Activated CD4-positive, alpha-beta T cell treated with anti-CD3 and anti-CD28 coated beads for 1 hour (primary cell): ENCODE results near the gene IQSEC2.

Source experiments
- DNase-seq: peaks from one replicate; pipeline ENCODE4 v3.0.0-alpha.2; 2020

Gene IQSEC2

GRCh38 chrX:53265771-53266574, 15.4 kb downstream of the IQSEC2 start:
- DNase-seq: no peak

DNA sequence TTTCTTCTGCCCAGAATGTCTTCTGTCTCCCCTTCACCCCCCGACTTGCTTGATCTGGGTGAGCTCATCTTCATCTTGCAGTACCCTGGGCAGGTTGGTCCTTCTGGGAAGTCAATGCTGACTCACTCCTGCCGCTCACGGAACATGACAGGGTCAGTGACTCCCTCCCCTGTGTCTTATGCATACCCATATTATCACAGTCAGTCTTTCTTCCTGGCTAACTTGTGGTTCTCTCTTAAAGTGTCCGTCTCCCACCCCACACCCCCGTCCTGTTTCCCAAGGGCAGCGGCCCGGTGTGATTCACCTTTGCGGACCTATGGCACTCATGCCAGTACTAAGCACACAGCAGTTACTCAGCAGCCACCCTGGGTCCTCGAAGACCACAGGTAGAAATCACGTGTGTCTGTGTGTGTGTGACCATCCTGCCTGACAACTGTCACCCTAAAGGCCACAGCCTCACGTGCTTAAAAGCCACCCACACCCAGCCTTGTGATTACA, 17.7 kb downstream of the IQSEC2 start:
- no peak for DNase-seq

DNA sequence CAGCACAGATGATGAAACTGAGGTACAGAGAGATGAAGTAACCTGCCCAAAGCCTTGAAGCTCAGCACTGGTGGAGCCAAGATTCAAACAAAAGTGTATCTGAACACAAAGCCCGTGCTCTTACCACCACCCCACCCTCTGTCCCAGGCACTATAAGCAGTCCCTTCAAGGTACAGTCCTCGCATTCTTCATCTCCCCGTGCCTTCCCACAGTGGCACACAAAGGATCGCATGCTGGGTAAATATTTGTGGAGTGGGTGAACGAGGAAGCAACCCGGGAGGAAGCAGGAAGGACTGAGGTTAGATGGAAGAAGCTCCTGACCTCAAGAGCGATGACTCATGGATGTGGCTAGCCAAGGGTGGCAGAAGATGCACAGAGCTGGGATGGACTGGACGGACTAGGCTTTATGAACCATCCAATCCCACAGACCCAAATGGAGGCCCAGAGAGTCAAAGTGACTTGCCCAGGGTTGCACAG, 18.4 kb downstream of the IQSEC2 start:
- DNase-seq: no peak

GRCh38 chrX:53262189-53262917, 19.0 kb downstream of the IQSEC2 start:
- DNase-seq: no peak

- DNase-seq: no peak
Measured at GRCh38 chrX:53261355-53261972, 19.9 kb downstream of the IQSEC2 start.

DNA sequence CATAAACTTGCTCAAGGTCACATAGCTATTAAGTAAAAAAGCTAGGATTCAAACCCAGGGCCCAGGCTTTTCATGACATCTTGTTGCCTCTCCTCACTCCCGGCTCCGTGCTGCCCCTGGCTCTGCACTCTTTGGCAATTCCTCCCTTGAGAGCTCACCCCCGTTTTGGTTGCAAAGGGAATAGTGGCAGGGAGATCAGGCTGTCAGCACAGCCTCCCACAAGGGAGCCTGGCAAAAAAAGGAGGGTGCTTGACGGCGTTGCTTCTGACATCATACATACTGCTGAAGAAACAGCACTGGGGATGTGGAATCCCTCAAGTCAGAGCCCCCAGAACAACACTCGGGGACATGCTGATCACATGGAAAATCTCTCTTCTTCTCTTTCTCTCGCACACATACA, 20.5 kb downstream of the IQSEC2 start:
- no peak for DNase-seq

- DNase-seq: no peak
Measured at GRCh38 chrX:53257670-53258423, 23.5 kb downstream of the IQSEC2 start.

GRCh38 chrX:53257166-53257565, 24.2 kb downstream of the IQSEC2 start:
- no peak for DNase-seq

DNA sequence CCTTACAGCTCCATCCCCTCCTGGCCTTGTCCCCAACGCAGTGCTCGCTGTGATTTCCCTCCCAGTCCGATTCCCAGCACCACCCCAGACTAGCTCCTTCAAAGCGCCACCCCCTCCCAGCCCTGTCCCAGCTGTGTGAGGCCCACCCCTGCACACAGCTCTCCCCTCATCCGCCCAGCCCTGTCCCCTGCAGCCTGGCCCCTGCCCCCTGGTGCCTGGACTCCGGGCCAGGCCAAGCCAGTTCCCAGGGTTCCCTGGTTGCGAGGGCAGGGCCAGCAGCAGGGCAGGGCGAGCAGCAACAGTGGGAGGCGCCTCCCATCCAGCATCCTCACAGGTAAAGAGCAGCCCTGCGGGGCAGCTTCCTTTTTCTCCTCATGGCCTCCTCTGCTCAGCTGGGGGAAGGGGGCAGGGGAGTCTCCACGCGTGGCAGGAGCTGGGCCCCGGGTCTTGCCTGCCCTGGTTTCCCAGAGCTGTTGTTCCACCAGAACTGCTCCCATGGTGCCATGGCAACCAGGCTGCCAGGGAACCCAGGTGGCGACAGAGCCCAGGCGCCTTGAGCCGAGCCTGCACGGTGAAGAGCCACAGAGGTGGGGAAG, 24.8 kb downstream of the IQSEC2 start:
- DNase-seq: no peak

DNA sequence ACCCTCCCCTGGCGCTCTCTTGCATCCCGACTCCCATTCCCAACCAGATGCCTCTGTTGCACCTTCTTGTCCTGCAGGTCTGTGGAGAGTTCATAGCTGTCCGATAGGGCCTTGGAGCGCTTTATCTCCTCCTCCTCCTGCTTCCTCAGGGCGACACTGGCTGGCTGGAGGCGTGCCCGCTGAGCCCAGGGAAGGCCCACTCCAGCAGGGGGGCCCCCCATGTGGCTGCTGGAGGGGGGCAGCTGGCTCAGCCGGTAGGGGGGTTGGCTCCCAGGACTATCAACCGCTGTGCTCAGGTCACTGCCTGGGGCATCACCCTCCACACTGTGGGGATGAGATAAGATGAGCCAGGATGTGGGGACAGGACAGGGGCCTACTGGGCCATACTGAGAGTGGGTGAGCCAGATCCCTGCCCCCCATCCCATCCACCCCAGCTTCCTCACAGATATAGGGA, 25.6 kb downstream of the IQSEC2 start:
- DNase-seq: no peak

GRCh38 chrX:53254570-53255461, 26.6 kb downstream of the IQSEC2 start:
- no peak for DNase-seq

DNA sequence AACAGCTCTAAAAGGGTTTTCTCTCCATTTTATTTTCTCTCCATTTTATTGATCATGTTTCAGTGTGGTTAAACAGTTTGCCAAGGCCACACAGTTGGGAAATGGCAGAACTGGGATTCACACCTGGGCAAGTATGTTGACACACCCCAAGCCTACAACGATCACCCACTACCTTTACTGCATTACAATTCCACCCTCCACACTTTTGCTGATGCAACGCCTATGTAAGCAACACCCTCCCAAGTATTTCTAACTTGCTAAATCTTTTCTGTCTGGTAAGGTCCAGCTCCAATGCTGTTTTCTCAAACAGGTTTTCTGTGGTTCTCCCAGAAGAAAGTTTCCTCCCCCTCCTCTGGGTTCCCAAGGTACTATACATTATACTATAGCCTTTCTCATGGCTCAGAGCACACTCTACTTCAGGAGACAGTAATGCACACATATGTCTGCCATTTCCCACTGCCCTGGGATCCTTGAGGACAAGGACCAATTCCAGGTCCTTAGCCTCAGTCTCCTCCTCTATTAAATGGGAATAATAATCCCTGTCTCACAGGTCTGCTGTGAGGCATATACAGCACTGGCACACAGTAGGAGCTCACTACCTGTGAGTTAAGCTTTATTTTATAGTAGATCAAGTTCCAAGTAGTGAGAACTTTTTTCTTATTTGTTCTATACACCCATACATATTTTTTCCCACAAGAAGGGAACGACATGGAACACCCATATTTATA, 27.9 kb downstream of the IQSEC2 start:
- no peak for DNase-seq

GRCh38 chrX:53251307-53251706, 30.1 kb downstream of the IQSEC2 start:
- no peak for DNase-seq

DNA sequence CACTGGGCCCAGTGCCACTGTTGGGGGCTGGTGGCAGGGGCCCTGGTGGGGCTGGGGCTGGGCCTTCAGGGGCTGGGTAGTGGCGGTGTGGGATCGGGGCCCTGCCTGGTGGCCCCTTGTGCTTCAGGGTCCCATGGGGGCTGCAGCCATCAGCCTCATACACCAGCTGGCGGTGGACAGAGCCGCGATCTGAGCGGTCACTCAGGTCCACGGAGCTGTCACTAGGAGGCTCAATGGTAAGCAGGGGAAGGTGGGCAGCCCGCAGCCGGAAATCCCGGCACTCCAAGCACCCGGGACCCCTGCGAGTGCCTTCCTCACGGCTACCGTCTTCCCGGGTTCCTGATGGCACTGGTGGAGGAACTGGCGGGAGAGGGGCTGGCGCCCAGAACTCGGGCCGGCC, 30.8 kb downstream of the IQSEC2 start:
- no peak for DNase-seq

- DNase-seq: no peak
Measured at GRCh38 chrX:53249408-53250042, 31.9 kb downstream of the IQSEC2 start.

GRCh38 chrX:53247928-53248327, 33.5 kb downstream of the IQSEC2 start:
- no peak for DNase-seq

- no peak for DNase-seq
Measured at GRCh38 chrX:53246231-53246630, 35.2 kb downstream of the IQSEC2 start.

DNA sequence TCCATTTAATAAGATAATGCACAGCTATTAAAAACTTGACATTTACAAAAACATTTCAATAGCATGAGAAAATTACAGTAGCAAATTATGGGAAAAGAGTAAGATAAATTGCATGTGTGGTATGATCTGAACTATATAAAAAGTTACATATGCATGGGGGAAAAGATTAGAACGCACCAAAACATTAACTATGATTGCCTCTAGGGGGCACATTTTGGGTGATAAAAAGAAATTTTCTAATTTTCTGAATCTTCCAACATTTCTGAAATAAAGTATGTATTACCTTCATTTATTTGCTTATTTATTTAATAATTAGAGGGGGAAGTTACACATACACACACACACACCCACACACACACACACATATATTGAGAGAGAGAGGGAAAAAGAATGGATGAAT, 36.8 kb downstream of the IQSEC2 start:
- no peak for DNase-seq

GRCh38 chrX:53242310-53242709, 39.1 kb downstream of the IQSEC2 start:
- no peak for DNase-seq

DNA sequence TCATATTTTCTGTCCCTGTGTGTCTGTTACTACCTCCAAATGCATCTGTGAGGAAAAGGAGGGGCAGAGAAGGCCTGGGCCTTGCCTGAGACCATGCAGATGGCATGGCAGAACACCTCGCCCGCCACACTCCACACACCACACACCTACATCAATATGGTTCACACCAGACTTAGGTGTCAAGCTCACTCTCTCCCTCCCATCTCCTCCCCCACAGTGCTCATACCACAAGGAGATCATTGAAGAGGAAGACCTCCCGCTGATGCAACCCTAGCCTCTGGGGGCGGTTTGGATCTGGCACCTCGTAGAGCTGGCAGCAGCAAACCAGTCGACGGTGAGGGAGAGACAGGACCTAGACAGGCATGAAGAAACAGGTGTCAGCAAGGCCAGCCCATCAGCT, 39.8 kb downstream of the IQSEC2 start:
- DNase-seq: no peak
